Astrocyte of the cerebellum (primary cell): ENCODE results near the gene ZNRD2.

ENCODE experiments used
- DNase-seq: peaks from one replicate; pipeline ENCODE4 v3.0.0-alpha.2; 2011; ENCODE audit warnings: low read depth
- H3K4me3 ChIP-seq: 2 replicates; pipeline ENCODE4 v1.5.1; 2011; ENCODE audit warnings: mild to moderate bottlenecking, low read depth, low read length, moderate library complexity
- CTCF ChIP-seq: IDR thresholded peaks from 2 replicates; pipeline ENCODE4 v1.5.1; 2012; ENCODE audit warnings: low read length, low read depth, moderate library complexity, mild to moderate bottlenecking; ENCODE audit errors: missing control alignments
- in situ Hi-C: cut with HindIII; loops from 2 replicates; pipeline ENCODE4 v1.10.0; 2017; ENCODE audit warnings: low sequenced_read_pairs

ZNRD2 gene

GRCh38 chr11:65595131-65595530 is 24.9 kb downstream of the ZNRD2 start:
- DNase-seq = no peak
- in situ Hi-C loops = no loop called here
- no peak for TF ChIP-seq CTCF
- no peak overlapping the region for H3K4me3 ChIP-seq

GRCh38 chr11:65595543-65596281 is 25.4 kb downstream of the ZNRD2 start, which contains the start of gene KCNK7:
Gene KCNK7, minus strand, starts transcription at chr11:65595800. Its CDS starts 28 bp downstream, at chr11:65595772.
- TF ChIP-seq CTCF = no peak
- no peak within 1 kb of the TSS for H3K4me3 ChIP-seq
- no peak for DNase-seq
- in situ Hi-C loops = no loop called here

DNA sequence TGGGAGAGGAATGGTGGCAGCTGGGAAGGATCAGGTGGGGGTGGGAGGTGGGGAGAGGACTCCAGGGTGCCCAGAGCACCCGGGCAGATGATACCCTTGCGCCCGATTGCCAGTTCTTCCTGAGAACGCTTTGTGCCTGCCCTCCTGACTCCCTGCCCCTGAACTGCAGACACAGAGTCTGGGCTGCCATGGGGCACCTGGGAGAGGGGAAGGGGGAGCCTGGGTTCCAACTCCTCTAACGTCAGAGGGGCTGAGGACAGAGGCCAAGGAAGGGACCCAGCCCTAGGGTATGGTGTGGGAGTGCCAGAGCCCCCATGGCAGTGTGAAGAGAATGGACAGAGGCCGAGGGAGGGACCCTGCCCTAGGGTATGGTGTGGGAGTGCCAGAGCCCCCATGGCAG is 26.2 kb downstream of the ZNRD2 start:
- TF ChIP-seq CTCF = no peak
- DNase-seq = no peak
- H3K4me3 ChIP-seq = no peak overlapping the region
- in situ Hi-C loops = no loop called here

DNA sequence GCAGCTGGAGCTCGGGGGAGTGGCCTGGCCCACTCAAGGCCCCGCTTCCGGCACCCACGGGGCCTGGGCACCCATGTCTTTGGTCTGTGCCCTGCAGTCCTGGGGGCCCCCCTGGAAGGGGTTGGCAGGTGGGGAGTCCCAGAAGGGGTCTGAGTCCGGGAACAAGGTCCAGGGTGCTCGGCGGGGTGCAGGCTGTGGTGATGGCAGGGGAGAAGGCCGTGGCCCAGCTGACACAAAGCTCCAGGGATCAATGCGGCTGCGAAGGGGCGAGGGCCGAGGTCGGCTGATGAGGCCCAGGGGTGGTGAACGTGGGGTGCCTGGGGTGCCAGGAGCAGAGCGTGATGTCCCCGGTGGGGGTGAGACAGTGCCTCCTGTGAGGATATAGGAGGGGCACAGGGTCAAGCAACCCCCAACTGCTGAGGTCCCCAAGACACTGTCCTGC is 28.0 kb downstream of the ZNRD2 start:
- no peak for DNase-seq
- in situ Hi-C loops = no loop called here
- TF ChIP-seq CTCF = no peak
- H3K4me3 ChIP-seq = no peak overlapping the region

GRCh38 chr11:65599216-65599954 is 29.1 kb downstream of the ZNRD2 start:
- no peak for TF ChIP-seq CTCF
- in situ Hi-C loops = no loop called here
- DNase-seq = no peak
- H3K4me3 ChIP-seq = no peak overlapping the region

DNA sequence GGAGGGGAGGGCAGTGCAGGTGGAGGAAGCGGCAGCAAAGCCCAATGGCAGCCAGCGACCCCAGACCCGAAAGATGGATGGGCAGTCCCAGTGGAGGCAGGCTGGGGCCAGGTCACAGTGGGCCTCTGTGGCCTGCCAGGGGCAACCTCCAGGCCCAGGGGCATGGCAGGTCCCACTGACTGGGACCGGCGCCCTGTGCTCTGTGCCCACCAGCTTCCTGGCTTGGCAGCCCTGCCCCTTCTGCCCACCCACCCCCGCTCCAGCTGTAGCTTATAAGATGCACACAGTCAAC is 29.6 kb downstream of the ZNRD2 start:
- in situ Hi-C loops = no loop called here
- DNase-seq = no peak
- TF ChIP-seq CTCF = no peak
- H3K4me3 ChIP-seq = no peak overlapping the region
